Colon (tissue), 2 donors: Measurements from ENCODE around the gene KLK8.
"Not testable (repeated sequence)": the region's sequence is repeated elsewhere in the genome, so short reads cannot be mapped to it uniquely, and the experiment has no call there.

ENCODE experiments used
- FAIRE-seq: peaks from 2 replicates; lab custom pipeline; 2012; peaks lifted over from hg19 to GRCh38; lab: Jason Lieb, UNC
- donor health status: control.
- donor health status: control.

Gene KLK8

GRCh38 chr19:50981587-50982146 is 19.7 kb downstream of the KLK8 start:
- FAIRE-seq, result no peak

GRCh38 chr19:50980208-50980607 is 21.2 kb downstream of the KLK8 start:
- FAIRE-seq, result no peak

DNA sequence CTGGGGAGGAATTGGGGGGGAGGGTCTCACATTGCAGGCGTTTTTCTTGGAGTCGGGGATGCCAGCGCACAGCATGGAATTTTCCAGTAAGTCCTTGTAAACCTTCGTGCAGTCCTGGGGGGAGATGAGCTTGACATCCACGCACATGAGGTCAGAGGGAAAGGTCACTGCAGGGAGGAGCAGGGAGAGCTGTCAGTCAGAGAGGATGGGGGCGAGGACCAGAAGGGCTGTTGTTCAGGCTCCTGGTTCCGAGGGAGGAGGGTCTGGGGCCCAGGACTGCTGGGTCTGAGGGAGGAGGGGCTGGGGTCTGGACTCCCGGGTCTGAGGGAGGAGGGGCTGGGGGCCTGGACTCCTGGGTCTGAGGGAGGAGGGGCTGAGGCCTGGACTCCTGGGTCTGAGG is 21.6 kb downstream of the KLK8 start:
- no peak for FAIRE-seq

DNA sequence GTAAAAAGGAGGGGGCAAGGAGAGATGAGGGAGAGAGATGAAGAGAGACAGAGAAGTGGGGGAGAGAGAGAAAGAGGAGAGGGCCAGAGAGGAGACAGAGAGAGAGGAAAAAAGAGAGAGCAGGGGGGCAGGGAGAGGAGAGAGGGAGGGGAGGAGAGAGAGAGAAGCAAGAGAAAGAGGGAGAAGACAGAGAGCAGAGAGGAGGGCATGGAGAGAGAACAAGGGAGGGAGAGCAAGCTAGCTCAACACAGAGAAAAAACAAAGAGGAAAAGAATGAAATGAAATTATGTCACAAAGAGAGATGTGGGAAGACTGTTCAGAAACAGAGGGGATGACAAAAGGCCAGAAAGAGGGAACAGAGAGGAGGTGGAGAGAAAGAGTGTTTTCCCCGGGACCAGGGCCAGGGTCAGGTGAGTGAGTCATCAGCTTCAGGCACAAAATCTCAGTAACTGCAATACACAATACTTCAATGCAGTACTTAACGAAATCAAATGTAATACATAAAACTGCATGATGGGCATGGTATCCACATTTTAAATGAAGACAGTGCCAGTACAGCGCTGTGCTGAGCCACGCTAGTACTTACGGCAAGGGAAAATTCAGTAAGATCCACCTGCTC is 22.5 kb downstream of the KLK8 start:
- FAIRE-seq, result no peak

GRCh38 chr19:50977626-50978025 is 23.8 kb downstream of the KLK8 start:
- no peak for FAIRE-seq

DNA sequence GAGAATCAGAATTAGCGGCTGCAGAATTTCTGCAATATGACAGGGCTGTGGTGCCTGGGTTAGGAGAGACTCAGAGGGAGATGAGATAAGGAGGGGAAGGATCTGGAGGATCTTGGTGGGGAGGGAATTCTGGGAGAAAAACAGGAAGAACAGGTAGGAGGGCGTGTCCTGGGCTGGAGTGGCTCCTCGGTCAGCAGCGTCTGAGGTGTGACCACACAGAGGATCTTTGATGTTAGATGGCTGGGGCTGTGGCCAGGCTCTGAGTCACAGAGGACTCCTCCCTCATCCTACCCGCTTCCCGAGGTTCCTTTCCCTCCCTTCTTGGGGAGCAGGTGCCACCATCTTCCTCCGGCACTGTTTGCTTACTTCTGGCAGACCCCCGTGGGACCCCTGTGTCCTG is 25.6 kb downstream of the KLK8 start:
- FAIRE-seq, result no peak

DNA sequence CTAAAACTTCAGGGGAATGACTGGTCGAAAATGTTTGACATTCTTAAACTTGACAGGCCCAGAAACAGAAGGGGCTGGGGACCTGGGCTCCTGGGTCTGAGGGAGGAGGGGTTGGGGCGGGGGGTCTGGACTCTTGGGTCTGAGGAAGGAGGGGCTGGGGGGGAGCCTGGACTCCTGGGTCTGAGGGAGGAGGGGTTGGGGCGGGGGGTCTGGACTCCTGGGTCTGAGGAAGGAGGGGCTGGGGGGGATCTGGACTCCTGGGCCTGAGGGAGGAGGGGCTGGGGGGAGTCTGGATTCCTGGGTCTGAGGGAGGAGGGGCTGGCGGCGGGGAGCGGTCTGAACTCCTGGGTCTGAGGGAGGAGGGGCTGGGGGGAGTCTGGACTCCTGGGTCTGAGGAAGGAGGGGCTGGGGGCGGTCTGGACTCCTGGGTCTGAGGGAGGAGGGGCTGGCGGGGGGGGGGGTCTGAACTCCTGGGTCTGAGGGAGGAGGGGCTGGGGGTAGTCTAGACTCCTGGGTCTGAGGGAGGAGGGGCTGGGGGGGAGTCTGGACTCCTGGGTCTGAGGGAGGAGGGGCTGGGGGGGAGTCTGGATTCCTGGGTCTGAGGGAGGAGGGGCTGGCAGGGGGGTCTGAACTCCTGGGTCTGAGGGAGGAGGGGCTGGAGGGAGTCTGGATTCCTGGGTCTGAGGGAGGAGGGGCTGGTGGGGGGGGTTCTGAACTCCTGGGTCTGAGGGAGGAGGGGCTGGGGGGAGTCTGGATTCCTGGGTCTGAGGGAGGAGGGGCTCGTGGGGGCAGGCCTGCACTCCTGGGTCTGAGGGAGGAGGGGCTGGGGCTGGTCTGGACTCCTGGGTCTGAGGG is 26.5 kb downstream of the KLK8 start:
- FAIRE-seq, result no peak

DNA sequence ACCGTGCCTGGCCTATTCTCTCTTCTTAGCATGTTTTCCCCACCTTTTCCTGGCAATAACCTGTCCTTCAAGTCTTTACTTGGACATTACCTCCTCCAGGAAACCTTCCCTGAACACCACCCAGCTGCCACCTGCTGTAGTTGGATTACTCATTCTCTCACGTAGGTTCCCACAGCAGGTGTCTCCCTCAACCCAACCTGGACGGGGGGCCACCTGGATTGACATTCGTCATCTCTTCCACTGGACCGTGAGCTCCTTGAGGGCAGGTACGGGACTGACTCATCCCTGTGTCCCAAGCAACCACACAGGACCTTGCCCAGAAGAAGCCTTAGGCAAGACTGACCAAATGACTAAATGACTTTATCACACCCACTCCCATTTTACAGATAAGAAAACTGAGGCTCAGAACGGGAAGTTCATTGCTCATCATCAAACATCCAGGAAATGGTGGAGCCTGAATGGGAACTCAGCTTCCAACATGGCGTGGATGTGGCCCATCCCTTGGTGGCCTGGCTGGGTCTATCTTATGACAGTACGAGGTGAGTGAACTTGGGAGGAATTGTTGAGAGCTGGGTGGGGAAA is 28.5 kb downstream of the KLK8 start:
- FAIRE-seq, result no peak

DNA sequence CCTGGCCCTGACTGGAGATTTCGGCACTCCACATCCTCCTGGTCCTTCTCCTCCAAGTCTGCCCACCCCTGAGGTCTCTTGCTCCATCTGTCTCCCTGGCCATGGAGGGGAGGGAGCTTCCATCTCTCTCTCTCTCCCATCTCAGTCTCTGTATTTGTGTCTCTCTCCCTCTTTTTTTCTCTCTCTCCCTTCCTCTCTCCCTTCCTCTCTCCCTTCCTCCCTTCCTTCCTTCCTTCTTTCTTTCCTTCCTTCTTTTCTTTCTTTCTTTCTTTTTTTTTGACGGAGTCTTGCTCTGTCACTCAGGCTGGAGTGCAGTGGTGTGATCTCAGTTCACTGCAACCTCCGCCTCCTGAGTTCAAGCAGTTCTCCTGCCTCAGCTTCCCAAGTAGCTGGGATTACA is 31.6 kb downstream of the KLK8 start:
- FAIRE-seq, result not testable (repeated sequence)

- FAIRE-seq, result no peak
These were observed 32.0 kb downstream of the KLK8 start, which contains the start of gene KLK6 for GRCh38 chr19:50969413-50969760. Gene KLK6, minus strand, starts transcription at chr19:50969591. Its CDS starts 1,487 bp downstream, at chr19:50968104.

GRCh38 chr19:50968716-50969412 is 32.5 kb downstream of the KLK8 start:
- FAIRE-seq, result no peak

DNA sequence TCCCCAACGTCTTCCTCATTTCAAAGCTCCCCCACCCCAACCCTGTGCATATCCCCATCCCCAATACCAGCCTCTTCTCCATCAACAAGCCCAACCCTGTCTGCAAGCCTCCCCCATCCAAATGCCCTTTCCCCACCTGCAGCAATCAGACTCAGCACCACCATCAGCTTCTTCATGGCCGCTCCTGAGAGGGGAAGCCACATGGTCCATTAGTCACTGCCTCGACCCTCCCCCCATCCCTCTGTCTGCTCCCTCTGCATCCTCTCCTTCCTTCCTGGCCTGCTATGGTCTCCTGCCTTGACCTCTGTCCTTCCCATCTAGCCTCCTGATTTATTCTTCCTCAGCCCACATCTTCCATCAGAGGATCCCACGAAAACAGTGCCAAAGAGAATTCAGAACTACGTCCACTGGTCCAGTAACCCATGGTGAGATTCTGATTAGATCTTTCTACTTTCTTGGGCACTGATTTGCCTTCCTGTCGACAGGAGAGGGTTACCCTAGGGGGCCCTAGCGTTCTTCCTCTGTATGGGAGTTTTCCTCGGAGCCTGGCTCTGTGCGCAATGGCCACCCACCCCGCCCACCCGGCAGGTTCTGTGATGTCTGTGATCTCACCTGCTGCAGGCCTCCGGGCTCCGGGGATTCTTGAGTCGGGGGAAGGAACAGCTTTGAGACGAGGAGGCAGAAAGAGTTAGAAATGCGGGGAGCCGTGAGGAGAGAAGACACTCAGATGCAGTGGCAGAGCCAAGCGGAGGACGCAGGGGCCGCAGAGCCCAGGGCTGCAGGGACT is 33.3 kb downstream of the KLK8 start:
- no peak for FAIRE-seq

DNA sequence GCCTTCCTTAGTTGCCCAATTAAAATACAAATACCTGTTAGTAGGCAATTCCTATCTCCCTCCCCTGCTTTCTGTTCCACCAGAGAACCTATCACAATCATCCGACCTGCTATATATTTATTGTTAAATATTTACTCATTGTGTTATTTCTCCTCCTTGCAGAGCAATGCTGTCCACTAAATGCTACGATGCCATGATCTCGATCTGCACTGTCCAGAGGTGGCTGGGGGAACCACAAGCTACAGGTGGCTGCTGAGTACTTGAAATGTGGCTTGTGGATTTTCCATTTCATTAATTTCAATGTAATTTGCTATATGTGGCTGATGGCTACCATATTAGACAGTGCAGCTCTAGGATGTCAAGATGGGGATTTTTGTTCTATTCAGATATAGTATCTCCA is 37.1 kb downstream of the KLK8 start:
- no peak for FAIRE-seq

DNA sequence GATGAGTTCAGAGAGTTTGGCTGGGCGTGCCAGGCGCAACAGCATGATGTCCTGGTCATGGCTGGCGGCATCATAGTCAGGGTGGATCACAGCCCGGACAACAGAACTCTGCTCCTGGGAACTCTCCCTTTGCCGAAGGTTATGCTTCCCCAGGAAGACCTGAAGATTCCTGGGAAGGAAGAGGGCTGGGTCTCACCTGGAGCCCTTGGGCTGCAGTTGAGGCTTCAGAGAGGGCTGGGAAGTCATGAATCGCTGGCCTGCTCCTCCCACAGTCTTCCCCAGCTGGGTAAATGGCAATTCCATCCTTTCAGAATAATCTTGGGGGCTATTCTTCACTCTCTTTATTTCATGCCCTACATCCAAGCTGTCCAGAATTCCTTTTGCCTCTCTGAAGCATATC is 38.0 kb downstream of the KLK8 start:
- FAIRE-seq, result no peak

GRCh38 chr19:50962245-50962644 is 39.2 kb downstream of the KLK8 start:
- no peak for FAIRE-seq

DNA sequence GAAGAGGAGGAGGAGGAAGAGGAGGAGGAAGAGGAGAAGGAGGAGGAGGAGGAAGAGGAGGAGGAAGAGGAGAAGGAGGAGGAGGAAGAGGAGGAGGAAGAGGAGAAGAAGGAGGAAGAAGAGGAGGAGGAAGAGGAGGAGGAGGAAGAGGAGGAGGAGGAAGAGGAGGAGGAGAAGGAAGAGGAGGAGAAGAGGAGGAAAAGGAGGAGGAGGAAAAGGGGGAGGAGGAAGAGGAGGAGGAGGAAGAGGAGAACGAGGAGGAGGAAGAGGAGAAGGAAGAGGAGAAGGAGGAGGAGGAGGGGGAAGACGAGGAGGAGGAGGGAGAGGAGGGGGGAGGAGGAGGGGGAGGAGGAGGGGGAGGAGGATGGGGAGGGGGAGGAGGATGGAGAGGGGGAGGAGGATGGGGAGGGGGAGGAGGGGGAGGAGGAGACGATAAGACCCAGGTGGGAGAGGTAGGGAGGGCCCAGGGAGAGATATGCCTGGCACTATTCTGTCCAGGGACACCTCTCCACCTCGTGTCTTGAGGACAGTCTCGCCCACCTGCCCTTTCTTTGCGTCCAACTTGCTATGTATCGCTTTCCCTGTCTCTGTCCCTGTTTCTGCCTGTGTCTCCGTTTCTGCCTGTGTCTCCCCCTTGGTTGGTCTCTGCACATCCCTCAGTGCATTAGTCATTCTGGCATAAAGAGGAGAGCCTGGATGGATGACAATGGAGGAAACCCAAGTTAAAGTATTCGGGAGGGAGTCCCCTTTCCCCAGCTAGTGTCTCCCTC is 41.5 kb downstream of the KLK8 start:
- no peak for FAIRE-seq

DNA sequence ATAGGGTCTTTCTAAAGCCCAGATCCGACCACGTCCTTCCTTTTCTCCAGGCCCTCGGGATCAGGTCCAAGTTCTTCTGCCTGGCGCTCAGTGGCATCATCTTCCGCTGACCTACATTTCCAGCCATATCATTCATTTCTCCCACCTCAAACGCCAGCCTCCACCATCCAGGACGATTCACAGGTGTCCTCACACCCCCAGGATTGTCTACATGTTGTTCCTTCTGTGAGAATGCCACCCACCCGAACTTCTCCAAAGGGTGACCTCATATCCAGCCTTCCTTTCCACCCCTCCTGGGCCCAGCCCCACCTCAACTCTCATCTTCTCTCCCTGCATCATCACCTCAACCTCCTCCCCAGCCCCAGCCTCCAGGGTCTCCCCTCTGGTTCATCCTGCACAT is 43.8 kb downstream of the KLK8 start:
- no peak for FAIRE-seq

DNA sequence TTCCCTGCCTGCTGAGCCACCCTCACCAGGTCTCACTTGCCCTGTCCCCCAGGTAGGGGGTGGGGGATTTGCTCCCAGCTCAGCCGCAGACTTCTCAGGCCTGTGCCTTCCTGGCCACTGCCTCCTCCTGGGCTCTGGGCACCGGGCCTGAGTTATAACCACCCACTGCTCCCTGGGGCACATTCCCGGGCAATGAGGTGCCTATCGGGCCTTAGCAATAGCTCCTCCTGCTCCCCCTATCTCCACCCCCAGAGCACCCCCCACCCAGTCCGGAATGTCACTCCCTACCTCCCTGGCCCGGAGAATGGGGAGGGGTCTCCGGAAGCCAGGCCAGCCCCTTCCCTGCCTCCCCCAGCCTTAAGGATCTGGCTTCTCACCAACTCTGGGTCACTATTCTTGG is 48.5 kb downstream of the KLK8 start, which contains the start of gene KLK5:
Gene KLK5, minus strand, starts transcription at position 129 of the 400 bp plus-strand sequence. CDS start 381 bp downstream, outside the sequence.
- FAIRE-seq, result no peak

- no peak for FAIRE-seq
These were observed 51.5 kb downstream of the KLK8 start for GRCh38 chr19:50949861-50950260.

- FAIRE-seq, result no peak
These were observed 54.3 kb downstream of the KLK8 start for GRCh38 chr19:50947123-50947522.
